NCI-H1092 treated with DMSO at 0.1 percent for 48 hours (cell line): ENCODE results near the gene PTHLH.

ENCODE experiments used
- DNase-seq: peaks from one replicate; lab custom pipeline; 2025; lab: John Stamatoyannopoulos, UW

Gene PTHLH

GRCh38 chr12:27972721-27973120 lies at the start of gene PTHLH:
Gene PTHLH, minus strand, starts transcription at chr12:27972733. Its CDS starts 3,239 bp downstream, at chr12:27969494.
- no peak for DNase-seq

GRCh38 chr12:28021704-28022103 lies 49.2 kb upstream of the PTHLH start:
- no peak for DNase-seq

- DNase-seq = no peak
Observed at GRCh38 chr12:28017873-28018255, 45.3 kb upstream of the PTHLH start.

GRCh38 chr12:28017126-28017872 lies 44.8 kb upstream of the PTHLH start:
- no peak for DNase-seq

- DNase-seq = no peak
Observed at GRCh38 chr12:28015165-28015564, 42.6 kb upstream of the PTHLH start.

GRCh38 chr12:28014196-28014595 lies 41.7 kb upstream of the PTHLH start:
- no peak for DNase-seq

GRCh38 chr12:28012333-28012918 lies 39.9 kb upstream of the PTHLH start:
- DNase-seq = no peak

- no peak for DNase-seq
Observed at GRCh38 chr12:28010036-28010435, 37.5 kb upstream of the PTHLH start.

- DNase-seq = no peak
Observed at GRCh38 chr12:27999970-28000369, 27.4 kb upstream of the PTHLH start.

- no peak for DNase-seq
Observed at GRCh38 chr12:27999521-27999920, 27.0 kb upstream of the PTHLH start.

- no peak for DNase-seq
Observed at GRCh38 chr12:27998658-27999057, 26.1 kb upstream of the PTHLH start.

- DNase-seq = no peak
Observed at GRCh38 chr12:27998170-27998569, 25.6 kb upstream of the PTHLH start.

- DNase-seq = no peak
Observed at GRCh38 chr12:27996761-27997160, 24.2 kb upstream of the PTHLH start.

- no peak for DNase-seq
Observed at GRCh38 chr12:27995406-27995805, 22.9 kb upstream of the PTHLH start.

- DNase-seq = no peak
Observed at GRCh38 chr12:27988594-27989233, 16.2 kb upstream of the PTHLH start.

GRCh38 chr12:27987331-27987730 lies 14.8 kb upstream of the PTHLH start:
- no peak for DNase-seq

- no peak for DNase-seq
Observed at GRCh38 chr12:27984275-27984674, 11.7 kb upstream of the PTHLH start.

GRCh38 chr12:27982951-27983350 lies 10.4 kb upstream of the PTHLH start:
- no peak for DNase-seq

- DNase-seq = no peak
Observed at GRCh38 chr12:27982385-27982784, 9.9 kb upstream of the PTHLH start.

GRCh38 chr12:27981874-27982273 lies 9.3 kb upstream of the PTHLH start:
- DNase-seq = no peak

- no peak for DNase-seq
Observed at GRCh38 chr12:27979145-27979544, 6.6 kb upstream of the PTHLH start.

GRCh38 chr12:27975222-27976136 lies 2.9 kb upstream of the PTHLH start:
- DNase-seq = no peak
